Effector CD8-positive, alpha-beta T cell (primary cell): Measurements from ENCODE around the gene RPL13.
"Not testable (repeated sequence)": the region's sequence is repeated elsewhere in the genome, so short reads cannot be mapped to it uniquely, and the experiment has no call there.

ENCODE experiments used
- DNase-seq: peaks from one replicate; lab custom pipeline; 2025; lab: John Stamatoyannopoulos, UW

The RPL13 gene

DNA sequence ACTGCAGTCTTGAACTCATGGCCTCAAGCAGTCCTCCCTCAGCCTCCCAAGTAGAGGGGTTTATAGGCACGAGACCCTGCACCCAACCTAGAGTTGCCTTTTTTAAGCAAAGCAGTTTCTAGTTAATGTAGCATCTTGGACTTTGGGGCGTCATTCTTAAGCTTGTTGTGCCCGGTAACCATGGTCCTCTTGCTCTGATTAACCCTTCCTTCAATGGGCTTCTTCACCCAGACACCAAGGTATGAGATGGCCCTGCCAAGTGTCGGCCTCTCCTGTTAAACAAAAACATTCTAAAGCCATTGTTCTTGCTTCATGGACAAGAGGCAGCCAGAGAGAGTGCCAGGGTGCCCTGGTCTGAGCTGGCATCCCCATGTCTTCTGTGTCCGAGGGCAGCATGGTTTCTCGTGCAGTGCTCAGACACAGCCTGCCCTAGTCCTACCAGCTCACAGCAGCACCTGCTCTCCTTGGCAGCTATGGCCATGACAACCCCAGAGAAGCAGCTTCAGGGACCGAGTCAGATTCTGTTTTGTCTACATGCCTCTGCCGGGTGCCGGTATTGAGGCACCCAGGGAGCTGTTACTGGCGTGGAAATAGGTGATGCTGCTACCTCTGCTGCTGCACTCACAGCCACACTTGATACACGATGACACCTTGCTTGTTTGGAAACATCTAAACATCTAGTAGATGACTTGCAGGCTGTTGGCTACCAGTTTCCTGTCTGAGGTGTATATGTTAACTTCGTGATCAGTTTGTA, 3.3 kb downstream of the RPL13 start:
- DNase-seq: no peak

DNA sequence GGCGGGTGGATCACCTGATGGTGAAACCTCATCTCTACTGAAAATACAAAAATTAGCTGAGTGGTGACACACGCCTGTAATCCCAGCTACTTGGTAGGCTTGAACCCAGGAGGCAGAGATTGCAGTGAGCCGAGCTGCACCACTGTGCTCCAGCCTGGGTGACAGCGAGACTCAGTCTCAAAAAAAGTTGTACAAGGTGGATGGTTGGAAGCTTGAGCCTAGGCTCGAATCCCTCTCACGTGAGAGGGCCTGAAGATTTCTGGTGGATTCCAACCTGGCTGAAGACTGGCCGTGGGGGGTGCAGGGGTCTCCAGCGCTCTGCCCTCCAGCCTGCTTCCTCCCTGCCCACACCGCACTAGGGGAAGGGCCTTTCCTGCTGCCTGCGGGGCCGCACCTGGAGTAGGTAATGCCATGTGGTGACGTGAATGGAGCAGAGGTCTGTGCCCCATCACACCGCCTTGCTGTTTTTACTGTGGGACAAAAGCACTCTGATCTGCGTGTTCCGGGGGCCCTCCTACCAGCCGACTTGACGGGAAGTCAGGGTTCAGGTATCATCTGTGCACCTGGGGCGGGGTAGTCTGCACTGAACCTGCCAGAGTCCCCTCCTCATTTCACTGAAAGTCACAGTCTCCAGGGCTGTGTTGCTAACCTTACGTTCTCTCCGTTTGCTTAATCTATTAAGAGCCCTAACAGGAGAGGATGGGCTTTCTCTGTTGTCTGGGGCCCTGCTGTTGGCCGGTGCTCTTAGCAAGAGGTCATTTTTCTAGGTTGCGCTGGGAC, 4.2 kb downstream of the RPL13 start:
- no peak for DNase-seq

- DNase-seq: no peak
Observed at GRCh38 chr16:89565256-89565505, 4.7 kb downstream of the RPL13 start.

- peak; percentile 23 for DNase-seq
Observed at GRCh38 chr16:89565506-89566372, 5.3 kb downstream of the RPL13 start.

- DNase-seq: no peak
Observed at GRCh38 chr16:89567656-89568594, 7.4 kb downstream of the RPL13 start.

- no peak for DNase-seq
Observed at GRCh38 chr16:89569506-89570341, 9.2 kb downstream of the RPL13 start.

DNA sequence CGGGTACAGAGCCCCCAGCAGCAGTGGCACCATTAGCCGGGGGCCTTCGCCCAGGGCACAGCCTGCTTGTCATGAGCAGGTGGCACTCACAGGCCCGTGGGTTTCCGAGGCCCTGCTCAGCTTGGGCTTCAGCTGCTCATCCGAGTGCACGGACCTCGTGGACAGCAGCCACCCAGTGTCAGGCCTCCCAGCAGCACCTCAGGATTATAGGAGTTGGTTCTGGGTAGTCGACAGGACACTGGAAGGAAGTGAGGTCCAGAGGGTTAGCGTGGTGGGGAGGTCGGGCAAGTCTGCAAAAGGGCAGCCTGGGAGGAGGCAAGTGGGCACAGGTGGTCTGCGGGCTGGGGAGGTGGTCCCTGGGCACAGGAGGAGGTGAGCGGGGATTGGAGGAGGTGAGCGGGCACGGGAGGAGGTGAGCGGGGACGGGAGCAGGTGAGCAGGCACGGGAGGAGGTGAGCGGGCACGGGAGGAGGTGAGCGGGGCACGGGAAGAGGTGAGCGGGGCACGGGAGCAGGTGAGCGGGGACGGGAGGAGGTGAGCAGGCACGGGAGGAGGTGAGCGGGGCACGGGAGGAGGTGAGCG, 10.0 kb downstream of the RPL13 start:
- DNase-seq: no peak

- not testable (repeated sequence) for DNase-seq
Observed at GRCh38 chr16:89570983-89571598, 10.6 kb downstream of the RPL13 start.

DNA sequence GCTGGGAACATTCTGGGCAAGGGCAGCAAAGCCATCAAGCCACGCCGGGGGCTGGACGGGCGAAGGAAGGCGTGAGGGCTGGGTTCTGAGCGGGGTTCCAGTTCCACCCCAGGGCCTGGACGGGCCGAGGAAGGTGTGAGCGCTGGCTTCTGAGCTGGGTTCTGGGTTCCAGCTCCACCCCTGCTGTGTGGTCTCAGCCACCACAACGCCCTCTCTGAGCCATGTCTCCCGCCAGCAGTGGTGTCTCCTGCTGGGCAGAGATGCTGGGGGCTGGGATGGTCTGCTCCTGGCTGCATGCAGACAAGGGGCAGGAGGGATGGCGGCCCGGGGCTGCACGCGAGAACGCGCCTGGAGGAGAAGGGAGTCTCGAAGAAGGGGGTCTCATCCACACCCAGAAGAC, 11.2 kb downstream of the RPL13 start:
- no peak for DNase-seq

GRCh38 chr16:89572073-89572484, 11.6 kb downstream of the RPL13 start:
- DNase-seq: no peak

GRCh38 chr16:89572485-89573205, 12.2 kb downstream of the RPL13 start:
- no peak for DNase-seq

DNA sequence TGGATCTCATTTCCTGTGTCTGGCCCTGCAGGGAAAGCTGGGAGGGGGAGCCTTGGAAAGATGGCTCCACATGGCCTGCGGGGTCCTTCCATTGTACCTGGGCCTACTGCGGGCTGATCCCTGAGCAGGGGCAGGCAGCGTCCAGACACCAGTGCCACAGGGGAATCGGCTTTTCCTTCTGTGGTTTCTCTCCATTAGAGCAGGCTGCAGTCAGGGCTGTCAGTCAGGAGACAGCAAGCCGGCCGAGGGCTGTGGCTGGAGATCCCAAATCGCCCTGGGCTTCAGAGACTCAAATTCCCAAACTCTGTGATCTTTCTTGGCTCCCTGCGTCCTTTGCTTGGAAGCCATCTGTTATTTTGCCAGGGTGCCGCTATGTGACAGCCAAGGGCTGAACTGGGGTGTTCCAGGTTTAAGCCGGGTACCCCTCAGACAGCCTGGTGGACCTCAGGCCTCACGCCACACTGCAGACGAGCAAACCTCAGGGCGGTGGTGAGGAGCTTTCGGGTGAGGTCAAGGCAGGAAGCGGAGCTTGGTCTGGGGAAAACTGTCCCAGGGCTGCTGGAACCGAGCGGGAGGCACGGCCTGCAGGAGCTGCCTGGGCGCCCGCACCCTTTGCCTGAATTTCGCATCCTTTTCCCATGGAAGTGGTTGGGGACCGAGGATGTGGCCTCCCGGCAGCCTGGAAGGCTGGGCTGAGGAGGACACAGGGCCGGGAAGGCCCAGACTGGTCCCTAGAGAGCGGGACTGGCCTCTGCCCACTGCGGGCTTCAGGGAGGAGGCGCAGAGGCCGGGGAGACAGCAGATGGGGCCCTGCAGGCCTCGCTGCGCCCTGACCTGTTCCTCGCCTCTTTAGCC, 13.6 kb downstream of the RPL13 start:
- no peak for DNase-seq

GRCh38 chr16:89574681-89575246, 14.3 kb downstream of the RPL13 start:
- no peak for DNase-seq

DNA sequence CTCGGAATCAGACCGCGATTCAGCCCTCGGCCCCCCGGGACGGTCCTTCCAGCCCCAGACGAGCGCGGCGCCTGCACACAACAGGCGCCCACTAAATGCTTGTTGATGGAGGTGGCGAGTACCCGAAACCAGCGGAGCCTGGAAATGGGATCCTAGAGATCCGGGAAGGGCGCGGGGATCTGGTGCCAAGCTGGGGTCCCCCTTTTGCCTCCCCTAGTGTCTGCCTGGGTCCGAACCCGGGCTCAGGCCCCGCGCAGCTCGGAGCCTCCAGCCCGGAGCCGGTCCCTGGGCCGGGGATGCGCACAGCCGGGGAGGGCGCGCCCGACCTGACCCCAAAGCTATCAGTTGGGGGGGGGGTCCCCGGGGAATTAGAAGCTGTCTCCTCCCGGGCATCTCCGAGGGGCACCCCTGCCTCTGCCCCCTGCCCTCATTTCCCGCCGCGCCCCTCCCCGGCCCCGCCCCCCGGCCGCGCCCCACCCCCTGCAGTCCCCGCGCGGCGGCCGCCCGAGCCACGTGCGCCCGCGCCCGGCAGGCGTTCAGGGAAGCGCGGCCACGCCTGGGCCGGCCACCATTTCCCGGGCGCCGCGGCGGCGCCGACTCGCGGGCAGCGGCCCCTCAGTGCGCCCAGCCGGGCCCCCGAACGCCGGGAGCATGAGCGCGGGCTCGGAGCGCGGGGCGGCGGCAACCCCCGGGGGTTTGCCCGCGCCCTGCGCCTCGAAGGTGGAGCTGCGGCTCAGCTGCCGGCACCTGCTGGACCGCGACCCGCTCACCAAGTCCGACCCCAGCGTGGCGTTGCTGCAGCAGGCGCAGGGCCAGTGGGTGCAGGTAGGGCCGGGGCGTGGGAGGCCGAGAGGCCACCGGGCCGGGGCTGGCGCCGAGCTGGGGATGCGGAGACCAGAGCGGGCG, 15.0 kb downstream of the RPL13 start, which contains the start of gene CPNE7:
TSS of gene CPNE7 (plus strand) at position 512 of the 906 bp plus-strand sequence. CDS start at position 652, 140 bp downstream.
- no peak for DNase-seq

DNA sequence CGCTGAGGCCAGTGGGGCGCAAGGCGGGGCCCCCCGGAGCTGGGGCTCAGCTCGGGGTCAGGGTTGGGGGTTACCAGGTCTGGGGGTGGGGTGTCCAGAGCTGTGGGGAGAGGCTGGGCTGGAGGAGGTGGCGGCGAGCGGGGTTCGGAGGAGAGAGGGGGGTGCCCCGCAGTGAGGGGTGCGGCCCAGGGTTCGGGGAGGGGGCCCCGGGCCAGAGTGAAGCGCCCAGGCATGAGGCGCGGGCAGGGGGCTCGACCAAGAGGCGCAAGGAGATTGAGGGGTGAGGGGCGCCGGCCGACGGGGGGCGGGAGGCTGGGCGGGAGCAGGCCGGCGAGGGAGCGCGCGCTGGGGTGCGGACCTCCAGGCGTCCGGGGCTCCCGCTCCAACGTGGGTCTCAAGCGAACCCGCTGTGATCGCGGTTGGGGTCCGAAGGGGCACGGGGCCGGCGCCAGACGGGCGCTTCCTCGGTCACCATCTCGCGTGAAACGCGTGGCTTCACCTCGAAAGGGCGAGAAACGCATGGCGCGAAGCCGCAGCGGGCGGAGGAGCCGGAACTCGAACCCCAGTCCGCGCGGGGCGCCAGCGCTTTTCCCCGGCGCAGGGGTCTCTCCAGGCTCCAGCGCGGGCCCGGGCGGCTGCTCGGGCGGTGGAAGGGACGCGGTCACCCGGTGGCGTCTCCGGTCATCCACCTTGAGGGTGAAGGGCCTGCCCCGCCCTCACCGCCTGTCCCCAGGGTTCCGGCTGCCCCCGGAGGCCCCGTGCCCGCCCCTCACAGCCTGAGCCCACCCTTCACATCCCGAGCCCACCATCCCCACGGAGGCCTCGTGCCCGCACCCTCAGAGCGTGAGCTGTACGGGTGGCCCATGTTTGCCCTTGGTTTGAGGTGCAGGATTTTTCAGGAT, 15.9 kb downstream of the RPL13 start:
- no peak for DNase-seq
